Mucosa of stomach (tissue), 1 donor: ENCODE measurements around the gene AOAH.
"Not testable (repeated sequence)": the region's sequence is repeated elsewhere in the genome, so short reads cannot be mapped to it uniquely, and the experiment has no call there.

ENCODE experiments used
- H3K27me3 ChIP-seq: one replicate; pipeline ENCODE4 v1.7.0; 2013; ENCODE audit warnings: mild to moderate bottlenecking, low read length; ENCODE audit not compliant: control insufficient read depth, insufficient read depth
- H3K36me3 ChIP-seq: one replicate; pipeline ENCODE4 v1.7.0; 2013; ENCODE audit warnings: low read length; ENCODE audit not compliant: control insufficient read depth, insufficient read depth
- H3K4me1 ChIP-seq: one replicate; pipeline ENCODE4 v1.7.0; 2013; ENCODE audit warnings: mild to moderate bottlenecking, low read length; ENCODE audit not compliant: control insufficient read depth, insufficient read depth
- H3K4me3 ChIP-seq: one replicate; pipeline ENCODE4 v1.7.0; 2013; ENCODE audit warnings: low read length
- H3K9ac ChIP-seq: one replicate; pipeline ENCODE4 v1.7.0; 2013; ENCODE audit warnings: mild to moderate bottlenecking, low read length, moderate library complexity
- H3K9me3 ChIP-seq: one replicate; pipeline ENCODE4 v1.7.0; 2013; ENCODE audit warnings: mild to moderate bottlenecking, low read length, moderate library complexity; ENCODE audit not compliant: control insufficient read depth
- donor health status: Pancreatic carcinoma.

Gene AOAH

DNA sequence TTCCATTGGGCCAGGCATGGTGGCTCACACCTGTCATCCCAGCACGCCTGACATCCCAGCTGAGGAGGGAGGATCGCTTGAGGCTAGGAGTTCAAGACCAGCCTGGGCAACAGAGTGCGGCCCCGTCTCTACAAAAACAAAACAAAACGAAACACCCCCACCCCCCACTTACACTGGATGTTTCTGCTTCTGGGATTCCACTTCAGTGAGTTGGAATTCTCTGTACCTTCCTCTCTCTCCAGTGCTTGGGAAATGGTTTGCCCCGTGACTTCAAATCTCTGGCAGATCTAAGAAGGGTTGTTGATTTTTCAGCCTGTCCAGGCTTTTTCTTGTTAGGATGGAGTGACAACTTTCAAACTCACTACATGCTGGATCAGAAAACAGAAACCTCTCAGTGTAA is 227.7 kb downstream of the AOAH start:
- Histone ChIP-seq H3K9ac (no peak overlapping the region), H3K4me3 (no peak overlapping the region), H3K27me3 (no peaks in the 10 kb centered on the region), H3K4me1 (no peaks in the 10 kb centered on the region), H3K9me3 (no peaks in the 10 kb centered on the region), H3K36me3 (no peaks in the 10 kb centered on the region)

DNA sequence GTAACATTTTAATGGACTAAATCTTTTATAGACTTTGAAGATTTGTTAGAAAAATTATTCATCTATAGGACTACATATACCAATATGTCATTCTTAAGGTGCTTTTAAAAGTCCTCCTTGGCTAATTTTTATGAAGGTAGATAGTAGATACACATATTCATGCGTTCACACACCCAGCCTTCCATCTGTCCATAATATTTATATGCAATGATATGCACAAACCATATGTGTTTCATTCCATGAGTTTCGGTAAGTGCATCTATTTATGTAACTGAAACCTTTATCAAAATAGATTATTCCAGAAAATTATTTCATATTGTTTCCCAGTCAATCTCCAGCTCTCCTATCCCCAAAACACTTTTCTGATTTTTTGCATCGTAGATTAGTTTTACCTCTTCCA is 233.0 kb downstream of the AOAH start:
- Histone ChIP-seq H3K9ac (no peak overlapping the region), H3K27me3 (no peaks in the 10 kb centered on the region), H3K9me3 (no peaks in the 10 kb centered on the region), H3K4me3 (no peak overlapping the region), H3K4me1 (no peaks in the 10 kb centered on the region), H3K36me3 (no peaks in the 10 kb centered on the region)

DNA sequence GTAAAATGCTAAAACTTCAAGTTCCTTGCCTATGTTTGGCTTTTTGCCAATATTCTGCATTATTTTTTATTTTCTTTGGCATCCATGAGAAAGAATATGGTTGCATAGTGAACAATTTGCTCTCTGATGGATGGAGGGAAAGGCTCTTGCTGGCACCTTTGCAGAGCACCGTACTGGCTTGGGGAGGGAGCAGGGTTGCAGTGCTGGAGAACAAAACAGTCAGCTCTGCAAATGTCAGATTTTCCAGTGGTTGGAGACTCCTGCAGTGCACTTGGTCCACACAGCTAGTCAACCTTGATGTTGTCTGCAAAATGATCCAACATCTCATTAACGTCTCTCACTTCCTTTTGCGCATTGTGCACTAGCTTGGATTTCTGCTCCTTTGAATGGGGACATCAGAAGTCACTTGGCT is 233.9 kb downstream of the AOAH start:
- no peak overlapping the region for H3K4me3 ChIP-seq
- no peak overlapping the region for H3K9ac ChIP-seq
- no peaks in the 10 kb centered on the region for H3K27me3 ChIP-seq
- no peaks in the 10 kb centered on the region for H3K9me3 ChIP-seq
- no peaks in the 10 kb centered on the region for H3K36me3 ChIP-seq
- no peaks in the 10 kb centered on the region for H3K4me1 ChIP-seq

DNA sequence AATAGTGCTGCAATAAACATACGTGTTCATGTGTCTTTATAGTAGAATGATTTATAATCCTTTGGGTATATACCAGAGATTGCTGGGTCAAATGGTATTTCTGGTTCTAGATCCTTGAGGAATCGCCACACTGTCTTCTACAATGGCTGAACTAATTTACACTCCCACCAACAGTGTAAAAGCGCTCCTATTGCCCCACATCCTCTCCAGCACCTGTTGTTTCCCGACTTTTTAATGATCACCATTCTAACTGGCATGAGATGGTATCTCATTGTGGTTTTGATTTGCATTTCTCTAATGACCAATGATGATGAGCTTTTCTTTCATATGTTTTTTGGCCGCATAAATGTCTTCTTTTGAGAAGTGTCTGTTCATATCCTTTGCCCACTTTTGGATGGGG is 235.6 kb downstream of the AOAH start:
- H3K4me1 ChIP-seq, H3K9ac ChIP-seq, H3K36me3 ChIP-seq, H3K9me3 ChIP-seq, H3K27me3 ChIP-seq, H3K4me3 ChIP-seq: not testable (repeated sequence)

DNA sequence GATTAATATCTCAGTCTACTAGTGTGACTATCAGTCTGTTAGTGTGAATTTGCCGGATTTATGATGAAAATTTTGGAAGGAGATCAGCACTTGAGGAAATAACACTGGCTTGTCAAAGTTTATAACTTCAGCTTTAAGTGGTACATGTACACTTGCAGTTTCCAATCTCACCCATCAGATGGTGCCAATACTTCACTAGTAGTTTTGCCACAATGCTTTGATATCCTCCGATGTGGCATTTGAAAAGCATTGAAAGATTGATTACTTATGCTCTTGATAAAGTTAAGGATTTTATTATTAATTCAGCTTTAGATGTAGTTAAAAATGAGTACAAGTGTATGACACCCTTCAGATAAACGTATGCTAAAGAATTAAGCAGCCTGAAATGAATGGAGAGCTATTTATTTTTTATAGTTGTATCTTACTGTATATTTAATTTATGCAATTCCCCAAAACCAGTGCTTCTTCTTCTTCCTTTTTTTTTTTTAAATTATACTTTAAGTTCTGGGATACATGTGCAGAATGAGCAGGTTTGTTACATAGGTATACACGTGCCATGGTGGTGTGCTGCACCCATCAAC is 236.4 kb downstream of the AOAH start:
- Histone ChIP-seq H3K4me3 (no peak overlapping the region), H3K4me1 (no peaks in the 10 kb centered on the region), H3K36me3 (no peaks in the 10 kb centered on the region), H3K9me3 (no peaks in the 10 kb centered on the region), H3K27me3 (no peaks in the 10 kb centered on the region), H3K9ac (no peak overlapping the region)

DNA sequence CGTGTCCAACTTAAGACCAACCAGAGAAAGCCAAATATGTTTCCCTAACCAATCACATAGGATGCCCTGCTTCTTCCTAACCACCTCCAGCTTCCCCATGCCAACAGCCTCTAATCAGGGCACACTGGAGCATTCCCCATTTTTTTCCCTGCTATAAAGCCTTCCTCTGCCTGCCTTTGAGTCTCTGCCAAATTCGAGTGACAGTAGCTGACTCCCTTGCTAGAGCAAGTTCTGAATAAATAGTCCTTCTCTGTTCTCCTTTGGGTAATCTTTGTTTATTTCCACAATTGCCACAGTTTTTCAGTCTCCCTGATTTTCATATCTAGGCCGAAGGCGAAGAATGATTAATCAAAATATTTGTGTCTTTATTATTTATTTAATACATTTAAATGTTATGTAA is 238.0 kb downstream of the AOAH start:
- no peak overlapping the region for H3K9ac ChIP-seq
- no peaks in the 10 kb centered on the region for H3K9me3 ChIP-seq
- no peaks in the 10 kb centered on the region for H3K27me3 ChIP-seq
- H3K36me3 ChIP-seq = no peaks in the 10 kb centered on the region
- H3K4me1 ChIP-seq = no peaks in the 10 kb centered on the region
- no peak overlapping the region for H3K4me3 ChIP-seq

DNA sequence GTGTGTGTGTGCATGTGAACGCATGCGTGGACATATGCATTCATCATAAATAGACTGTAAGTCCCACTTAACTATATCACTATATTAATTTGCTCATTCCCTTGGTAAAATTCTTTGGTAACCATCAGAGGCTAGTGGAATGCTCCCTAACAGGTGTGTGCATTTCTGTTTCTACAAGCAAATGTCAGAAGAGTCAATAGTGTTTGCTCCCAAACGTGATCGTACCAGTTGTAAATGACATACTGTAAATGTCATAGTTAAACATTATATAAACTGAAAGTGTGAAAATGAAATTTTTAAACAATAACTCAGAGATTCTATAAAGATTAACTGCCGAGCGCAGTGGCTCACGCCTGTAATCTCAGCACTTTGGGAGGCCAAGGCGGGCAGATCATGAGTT is 240.0 kb downstream of the AOAH start:
- Histone ChIP-seq H3K27me3 (no peaks in the 10 kb centered on the region), H3K9ac (no peak overlapping the region), H3K4me3 (no peak overlapping the region), H3K9me3 (no peaks in the 10 kb centered on the region), H3K36me3 (no peaks in the 10 kb centered on the region), H3K4me1 (no peaks in the 10 kb centered on the region)

DNA sequence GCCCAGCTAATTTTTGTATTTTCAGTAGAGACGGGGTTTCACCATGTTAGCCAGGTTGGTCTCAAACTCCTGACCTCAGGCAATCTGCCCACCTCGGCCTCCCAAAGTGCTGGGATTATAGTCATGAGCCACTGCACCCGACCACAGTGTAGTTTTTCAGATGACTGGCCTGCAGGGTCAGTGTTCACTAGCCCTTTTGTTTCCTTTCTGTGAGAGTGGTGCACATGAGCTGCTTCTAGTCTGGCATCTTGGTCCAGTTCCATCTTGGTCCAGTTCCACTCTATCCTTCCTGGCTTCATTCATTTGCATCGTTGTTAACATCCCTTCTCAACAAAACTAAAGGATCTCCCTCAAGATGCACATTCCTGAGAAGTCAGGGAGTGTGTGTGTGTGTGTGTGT is 240.4 kb downstream of the AOAH start:
- H3K4me3 ChIP-seq, H3K9me3 ChIP-seq, H3K27me3 ChIP-seq, H3K4me1 ChIP-seq, H3K9ac ChIP-seq, H3K36me3 ChIP-seq: not testable (repeated sequence)

DNA sequence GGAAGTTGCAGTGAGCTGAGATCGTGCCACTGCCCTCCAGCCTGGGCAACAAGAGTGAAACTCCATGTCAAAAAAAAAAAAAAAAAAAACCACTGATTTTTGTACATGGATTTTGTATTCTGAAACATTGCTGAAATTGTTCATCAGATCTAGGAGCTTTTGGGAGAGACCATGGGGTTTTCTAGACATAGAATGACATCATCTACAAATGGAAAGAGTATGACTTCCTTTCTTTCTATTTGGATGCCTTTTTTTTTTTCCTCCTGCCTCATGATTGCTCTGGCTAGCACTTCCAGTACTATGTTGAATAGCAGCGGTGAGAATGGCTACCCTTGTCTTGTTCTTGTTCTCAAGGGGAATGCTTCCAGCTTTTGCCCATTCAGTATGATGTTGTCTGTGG is 245.5 kb downstream of the AOAH start:
- Histone ChIP-seq H3K4me1 (no peaks in the 10 kb centered on the region), H3K9ac (no peak overlapping the region), H3K27me3 (no peaks in the 10 kb centered on the region), H3K4me3 (no peak overlapping the region), H3K9me3 (no peaks in the 10 kb centered on the region), H3K36me3 (no peaks in the 10 kb centered on the region)

DNA sequence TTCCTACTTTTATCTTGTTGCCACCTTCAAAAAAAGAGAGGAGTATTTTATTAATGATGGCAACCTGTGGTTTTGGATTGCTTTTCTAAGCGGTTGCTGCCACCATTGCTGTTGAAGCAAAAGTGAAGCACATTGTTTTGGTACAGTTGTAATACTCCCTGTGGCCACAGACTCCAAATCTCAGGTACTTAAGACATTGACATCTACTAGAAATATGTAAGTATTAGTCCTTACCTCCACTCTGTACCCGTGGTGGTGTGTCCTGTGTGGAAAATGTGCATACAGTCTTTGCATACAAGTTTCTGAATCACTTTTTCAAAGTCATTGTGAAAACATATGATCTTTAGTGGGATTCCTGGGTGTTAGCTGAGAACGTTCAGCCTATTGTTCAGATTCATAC is 248.9 kb downstream of the AOAH start:
- no peaks in the 10 kb centered on the region for H3K27me3 ChIP-seq

DNA sequence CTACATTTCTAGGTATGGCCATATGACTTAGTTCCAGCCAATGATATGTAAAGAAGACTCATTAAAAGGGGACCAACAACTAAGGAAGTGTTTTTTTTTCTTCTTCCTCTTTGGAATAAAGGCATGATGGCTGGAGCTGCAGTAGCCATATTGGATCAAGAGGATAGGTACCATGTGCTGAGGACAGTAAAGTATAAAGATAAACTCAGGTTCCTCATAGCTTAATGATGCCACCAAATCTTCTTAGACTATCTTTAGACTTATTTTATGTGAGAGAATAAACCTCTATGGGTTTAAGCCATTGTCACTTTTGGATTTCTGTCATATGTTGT is 249.3 kb downstream of the AOAH start:
- Histone ChIP-seq H3K4me3 (no peak overlapping the region), H3K36me3 (no peaks in the 10 kb centered on the region), H3K4me1 (no peaks in the 10 kb centered on the region), H3K27me3 (no peaks in the 10 kb centered on the region), H3K9me3 (no peaks in the 10 kb centered on the region), H3K9ac (no peak overlapping the region)

More for the DNA sequence above, 248.9 kb downstream of the AOAH start:
- Histone ChIP-seq H3K9me3 (no peaks in the 10 kb centered on the region), H3K36me3 (no peaks in the 10 kb centered on the region), H3K4me3 (no peak overlapping the region), H3K9ac (no peak overlapping the region), H3K4me1 (no peaks in the 10 kb centered on the region)

DNA sequence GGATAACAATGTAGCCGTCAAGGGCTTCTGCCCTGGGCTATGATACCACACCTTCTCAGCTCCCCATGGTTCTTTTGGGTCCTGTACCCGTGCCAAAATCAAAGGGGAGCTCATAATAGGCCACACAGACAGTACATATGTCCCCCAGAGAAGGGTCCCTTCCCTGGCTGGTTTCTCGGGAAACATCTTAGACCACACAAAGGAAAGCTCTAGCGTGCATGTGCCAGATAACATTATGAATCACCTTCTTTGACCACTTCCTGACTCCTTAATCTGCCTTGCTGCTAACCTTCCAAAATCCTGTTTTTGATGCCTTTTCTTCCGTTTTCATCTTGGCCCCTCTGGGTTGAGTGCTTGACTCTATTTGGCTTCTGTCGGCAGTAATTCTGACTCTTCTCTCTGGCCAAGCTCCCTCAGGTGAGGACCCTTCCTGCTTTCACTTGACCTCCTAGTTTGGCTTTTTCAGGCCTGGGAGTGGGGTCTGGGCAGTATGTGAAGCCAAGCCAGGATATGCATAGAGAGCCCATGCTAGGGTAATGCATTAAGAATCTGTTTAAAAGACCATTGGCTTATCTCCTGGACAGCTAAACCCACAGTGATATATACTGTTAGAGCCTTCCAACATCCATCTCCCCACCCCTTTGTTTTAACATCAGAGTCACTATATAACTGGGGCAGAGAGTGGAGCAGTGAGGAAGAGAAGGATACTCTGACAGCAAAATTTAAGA is 249.8 kb downstream of the AOAH start:
- Histone ChIP-seq H3K9ac (no peak overlapping the region), H3K9me3 (no peaks in the 10 kb centered on the region), H3K4me1 (no peaks in the 10 kb centered on the region), H3K4me3 (no peak overlapping the region), H3K36me3 (no peaks in the 10 kb centered on the region), H3K27me3 (no peaks in the 10 kb centered on the region)
